ENCODE results near the gene POLR3A.

Gene POLR3A

DNA sequence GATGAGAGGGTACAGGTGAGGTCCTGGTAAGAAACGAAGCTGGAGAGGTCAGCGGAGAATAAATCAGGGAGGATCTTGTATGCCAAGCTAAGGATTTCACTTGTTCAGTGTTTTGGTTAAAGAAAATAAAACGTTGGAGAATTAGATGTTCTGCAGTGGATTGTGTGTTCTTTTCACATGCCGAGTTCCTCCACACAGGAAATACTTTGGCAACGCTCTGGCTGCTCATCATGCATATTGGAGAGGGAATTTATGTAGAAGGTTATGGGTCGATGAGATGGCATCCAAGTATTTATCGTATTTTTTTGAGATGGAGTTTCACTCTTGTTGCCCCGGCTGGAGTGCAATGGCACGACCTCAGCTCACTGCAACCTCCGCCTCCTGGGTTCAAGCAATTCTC lies 15.4 kb upstream of the POLR3A start:
- no peak for DNase-seq (ENCODE audit: low read depth)
- TF ChIP-seq, protein P1, sequence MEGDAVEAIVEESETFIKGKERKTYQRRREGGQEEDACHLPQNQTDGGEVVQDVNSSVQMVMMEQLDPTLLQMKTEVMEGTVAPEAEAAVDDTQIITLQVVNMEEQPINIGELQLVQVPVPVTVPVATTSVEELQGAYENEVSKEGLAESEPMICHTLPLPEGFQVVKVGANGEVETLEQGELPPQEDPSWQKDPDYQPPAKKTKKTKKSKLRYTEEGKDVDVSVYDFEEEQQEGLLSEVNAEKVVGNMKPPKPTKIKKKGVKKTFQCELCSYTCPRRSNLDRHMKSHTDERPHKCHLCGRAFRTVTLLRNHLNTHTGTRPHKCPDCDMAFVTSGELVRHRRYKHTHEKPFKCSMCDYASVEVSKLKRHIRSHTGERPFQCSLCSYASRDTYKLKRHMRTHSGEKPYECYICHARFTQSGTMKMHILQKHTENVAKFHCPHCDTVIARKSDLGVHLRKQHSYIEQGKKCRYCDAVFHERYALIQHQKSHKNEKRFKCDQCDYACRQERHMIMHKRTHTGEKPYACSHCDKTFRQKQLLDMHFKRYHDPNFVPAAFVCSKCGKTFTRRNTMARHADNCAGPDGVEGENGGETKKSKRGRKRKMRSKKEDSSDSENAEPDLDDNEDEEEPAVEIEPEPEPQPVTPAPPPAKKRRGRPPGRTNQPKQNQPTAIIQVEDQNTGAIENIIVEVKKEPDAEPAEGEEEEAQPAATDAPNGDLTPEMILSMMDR (IDR thresholded peaks at IDR 0.05; ENCODE audit: low read depth, low read length) = no peak
- TF ChIP-seq, protein P2, sequence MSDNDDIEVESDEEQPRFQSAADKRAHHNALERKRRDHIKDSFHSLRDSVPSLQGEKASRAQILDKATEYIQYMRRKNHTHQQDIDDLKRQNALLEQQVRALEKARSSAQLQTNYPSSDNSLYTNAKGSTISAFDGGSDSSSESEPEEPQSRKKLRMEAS (IDR thresholded peaks at IDR 0.05; ENCODE audit: low read depth, low read length) = no peak
- TF ChIP-seq MYC (IDR thresholded peaks at IDR 0.05; ENCODE audit: low read depth, low read length) (no peak), POLR2A (IDR thresholded peaks at IDR 0.05; ENCODE audit: extremely low read depth, insufficient read length) (no peak)
- H3K4me3 ChIP-seq (ENCODE audit: low read depth, low read length) = no peak overlapping the region

DNA sequence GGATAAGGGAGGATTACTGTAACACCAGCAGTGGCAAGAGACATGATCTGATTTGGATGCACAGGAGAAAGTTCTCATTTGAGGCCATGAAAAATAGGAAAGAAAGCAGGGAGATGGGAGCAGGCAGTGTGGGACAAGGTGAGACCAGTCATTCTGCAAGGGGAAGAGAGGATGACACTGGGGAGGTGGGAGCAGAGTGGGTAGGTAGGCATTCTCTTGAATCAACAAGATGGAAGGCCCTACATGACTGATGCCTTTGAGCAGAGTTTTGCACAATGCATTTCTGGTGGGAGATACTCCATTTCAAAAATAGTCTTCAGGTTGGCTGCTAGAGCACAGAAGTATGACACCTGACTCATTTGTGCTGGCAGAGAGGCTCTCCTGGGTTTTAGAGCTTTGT lies 14.9 kb upstream of the POLR3A start:
- TF ChIP-seq, protein P1 (IDR thresholded peaks at IDR 0.05; ENCODE audit: low read depth, low read length) = no peak
- TF ChIP-seq, protein P2 (IDR thresholded peaks at IDR 0.05; ENCODE audit: low read depth, low read length) = no peak
- no peak for TF ChIP-seq MYC (IDR thresholded peaks at IDR 0.05; ENCODE audit: low read depth, low read length)
- no peak for TF ChIP-seq POLR2A (IDR thresholded peaks at IDR 0.05; ENCODE audit: extremely low read depth, insufficient read length)
- no peak overlapping the region for H3K4me3 ChIP-seq (ENCODE audit: low read depth, low read length)
- DNase-seq (ENCODE audit: low read depth) = peak; percentile 45

DNA sequence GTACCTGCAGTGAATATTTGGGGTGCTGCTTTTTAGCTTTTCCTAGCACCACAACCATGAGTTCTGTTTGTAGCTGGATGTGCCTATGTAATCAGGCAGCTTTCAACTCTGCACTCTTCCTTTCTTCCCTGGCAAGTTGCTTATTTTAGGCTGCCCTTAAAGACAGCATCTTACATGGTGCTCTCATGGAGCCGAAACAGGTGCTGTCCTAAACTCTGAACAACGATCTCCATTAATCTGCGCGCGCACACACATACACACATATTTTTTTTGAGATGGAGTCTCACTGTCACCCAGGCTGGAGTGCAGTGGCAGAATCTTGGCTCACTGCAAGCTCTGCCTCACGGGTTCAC lies 13.4 kb upstream of the POLR3A start:
- no peak overlapping the region for H3K4me3 ChIP-seq (ENCODE audit: low read depth, low read length)
- TF ChIP-seq, protein P1 (IDR thresholded peaks at IDR 0.05; ENCODE audit: low read depth, low read length) = no peak
- peak; percentile 6 for TF ChIP-seq POLR2A (IDR thresholded peaks at IDR 0.05; ENCODE audit: extremely low read depth, insufficient read length)
- DNase-seq (ENCODE audit: low read depth) = no peak

DNA sequence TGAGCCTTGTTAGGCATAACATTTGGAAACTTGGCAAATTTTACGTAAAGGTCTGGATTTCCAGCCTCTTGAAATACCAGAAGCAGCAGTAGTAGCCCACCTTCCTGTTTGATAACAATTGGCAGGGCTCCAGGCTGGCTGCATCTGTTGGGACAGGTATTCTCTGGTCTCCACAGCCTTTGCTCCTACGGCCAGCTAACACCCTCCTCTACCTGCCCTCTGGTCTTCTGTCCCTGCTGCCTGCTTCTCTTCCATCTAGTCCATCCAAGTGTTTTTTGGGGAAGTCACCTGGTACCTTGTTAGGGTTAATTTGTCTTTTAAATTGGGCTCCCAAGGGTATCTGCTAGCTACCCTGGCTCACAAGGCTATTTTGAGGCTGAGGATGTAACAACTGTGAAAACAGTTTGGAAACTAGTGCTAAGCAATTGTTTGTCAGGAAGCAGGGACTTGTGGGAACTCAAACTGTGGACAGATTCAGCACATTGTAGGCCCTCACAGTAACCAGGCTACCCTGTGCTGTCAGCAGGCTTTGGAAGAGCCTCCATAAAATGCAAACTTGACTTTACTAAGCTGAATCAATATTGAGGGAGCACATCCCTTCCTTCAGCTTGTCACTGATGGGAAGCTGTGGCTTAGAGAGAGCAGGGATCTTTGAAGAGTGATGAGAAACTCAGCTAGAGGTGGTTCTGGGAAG lies 12.9 kb upstream of the POLR3A start:
- TF ChIP-seq, protein P1 (IDR thresholded peaks at IDR 0.05; ENCODE audit: low read depth, low read length) = no peak
- TF ChIP-seq MYC (IDR thresholded peaks at IDR 0.05; ENCODE audit: low read depth, low read length) (no peak), POLR2A (IDR thresholded peaks at IDR 0.05; ENCODE audit: extremely low read depth, insufficient read length) (peak; percentile 18)
- TF ChIP-seq, protein P2 (IDR thresholded peaks at IDR 0.05; ENCODE audit: low read depth, low read length) = no peak
- H3K4me3 ChIP-seq (ENCODE audit: low read depth, low read length) = no peak overlapping the region
- no peak for DNase-seq (ENCODE audit: low read depth)

DNA sequence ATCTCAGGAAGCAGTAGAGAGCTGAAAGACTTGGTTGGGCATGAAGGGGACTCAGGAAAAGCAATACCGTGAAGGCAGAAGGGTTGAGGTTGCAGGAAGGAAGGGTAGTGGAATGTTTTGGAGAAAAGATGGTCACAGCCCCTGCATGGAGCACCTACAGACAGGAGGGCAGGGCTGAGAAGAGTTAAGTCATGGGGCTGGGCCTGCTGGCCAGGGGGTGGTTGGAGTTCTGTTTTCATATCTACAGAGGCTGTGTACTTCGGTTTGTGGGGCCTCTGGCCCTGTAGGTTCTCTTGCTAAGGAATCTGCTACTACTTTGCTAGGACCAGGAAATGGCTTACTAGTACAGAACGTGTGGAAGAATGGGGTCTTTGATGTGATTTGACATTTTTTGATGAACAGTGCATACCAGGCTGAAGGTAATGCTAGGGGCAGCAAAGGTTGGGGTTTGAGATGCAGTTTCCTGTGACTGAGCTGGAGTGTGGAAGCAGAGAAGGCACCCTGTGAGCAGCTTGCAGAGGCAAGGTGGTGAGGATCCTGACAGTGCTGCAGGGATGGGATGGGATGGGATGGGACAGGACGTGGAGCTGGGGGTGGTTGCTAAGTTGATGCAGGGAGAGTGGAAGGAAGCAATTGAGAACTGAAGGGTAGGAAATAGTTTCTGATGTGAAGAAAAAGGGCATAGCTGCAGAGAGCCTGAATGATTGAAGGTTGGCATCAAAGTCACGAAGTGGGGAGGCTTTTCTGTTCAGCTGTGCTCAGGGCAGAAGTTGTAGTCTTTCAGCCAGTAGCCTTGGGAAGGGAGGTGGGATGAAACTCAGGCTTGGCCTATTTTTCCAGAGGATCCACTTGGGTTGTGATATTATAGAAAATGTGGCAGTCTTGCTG lies 12.1 kb upstream of the POLR3A start:
- no peak overlapping the region for H3K4me3 ChIP-seq (ENCODE audit: low read depth, low read length)
- TF ChIP-seq, protein P1 (IDR thresholded peaks at IDR 0.05; ENCODE audit: low read depth, low read length) = no peak
- TF ChIP-seq POLR2A (IDR thresholded peaks at IDR 0.05; ENCODE audit: extremely low read depth, insufficient read length) = peak; percentile 12
- DNase-seq (ENCODE audit: low read depth) = no peak

All from NB4 (cell line).